ENCODE data around the gene CDKAL1.
"Not testable (repeated sequence)": the region's sequence is repeated elsewhere in the genome, so short reads cannot be mapped to it uniquely, and the experiment has no call there.

The CDKAL1 gene

DNA sequence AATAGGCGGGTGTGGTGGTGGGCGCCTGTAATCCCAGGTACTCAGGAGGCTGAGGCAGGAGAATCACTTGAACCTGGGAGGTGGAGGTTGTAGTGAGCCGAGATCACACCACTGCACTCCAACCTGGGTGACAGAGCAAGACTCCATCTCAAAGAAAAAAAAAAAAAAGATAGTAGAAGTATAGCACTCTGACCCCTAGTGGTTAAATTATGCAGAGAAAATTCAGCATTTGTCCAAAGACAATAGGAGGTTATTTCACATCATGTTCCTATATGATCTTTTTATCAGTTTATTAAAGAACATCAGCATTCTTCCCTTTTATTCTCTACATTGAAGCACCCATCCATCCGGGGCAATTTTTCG lies 5.2 kb upstream of the CDKAL1 start:
- not testable (repeated sequence) for H3K27me3 ChIP-seq (ENCODE audit: control insufficient read depth, insufficient read depth, low read length); H3K36me3 ChIP-seq (ENCODE audit: control insufficient read depth, insufficient read depth, low read length); H3K9ac ChIP-seq; H3K4me2 ChIP-seq (ENCODE audit: low read length); H3K4me1 ChIP-seq; H3K79me2 ChIP-seq; H3K4me3 ChIP-seq (ENCODE audit: low read depth, low read length); H3K9me3 ChIP-seq (ENCODE audit: control insufficient read depth, low read length); H3K27ac ChIP-seq
- TF ChIP-seq CTCF (IDR thresholded peaks at IDR 0.05), result peak; percentile 66
- H2AFZ ChIP-seq, result peak overlapping the region; percentile 25

DNA sequence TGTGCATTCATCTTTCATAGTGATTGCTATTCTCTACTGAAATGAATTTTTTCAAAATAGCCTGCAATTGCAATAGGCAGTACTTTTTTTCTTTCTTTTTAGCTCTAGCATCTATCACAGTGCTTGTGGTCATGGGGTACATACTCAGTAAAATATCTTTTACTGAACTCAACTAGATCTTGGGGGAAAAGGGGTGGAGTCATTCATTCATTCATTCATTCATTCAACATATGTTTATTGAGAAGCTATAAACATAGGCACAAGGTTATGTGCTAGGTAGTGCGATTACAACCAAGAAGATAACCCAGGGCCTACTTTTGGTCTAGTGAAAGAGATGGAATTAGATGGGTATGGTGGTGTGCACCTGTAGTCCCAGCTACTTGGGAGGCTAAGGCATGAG lies 1.4 kb upstream of the CDKAL1 start:
- H3K9me3 ChIP-seq (ENCODE audit: control insufficient read depth, low read length), result no peaks in the 10 kb centered on the region
- H2AFZ ChIP-seq, result no peak overlapping the region
- no peak overlapping the region for H3K4me3 ChIP-seq (ENCODE audit: low read depth, low read length)
- no peak for TF ChIP-seq CTCF (IDR thresholded peaks at IDR 0.05)
- H3K4me1 ChIP-seq, result peaks cover 6% of the 10 kb centered on the region
- H3K36me3 ChIP-seq (ENCODE audit: control insufficient read depth, insufficient read depth, low read length), result no peaks in the 10 kb centered on the region
- H3K27me3 ChIP-seq (ENCODE audit: control insufficient read depth, insufficient read depth, low read length), result no peaks in the 10 kb centered on the region
- H3K27ac ChIP-seq, result no peak overlapping the region
- no peak overlapping the region for H3K9ac ChIP-seq
- no peak overlapping the region for H3K4me2 ChIP-seq (ENCODE audit: low read length)
- peaks cover 6% of the 10 kb centered on the region for H3K79me2 ChIP-seq

DNA sequence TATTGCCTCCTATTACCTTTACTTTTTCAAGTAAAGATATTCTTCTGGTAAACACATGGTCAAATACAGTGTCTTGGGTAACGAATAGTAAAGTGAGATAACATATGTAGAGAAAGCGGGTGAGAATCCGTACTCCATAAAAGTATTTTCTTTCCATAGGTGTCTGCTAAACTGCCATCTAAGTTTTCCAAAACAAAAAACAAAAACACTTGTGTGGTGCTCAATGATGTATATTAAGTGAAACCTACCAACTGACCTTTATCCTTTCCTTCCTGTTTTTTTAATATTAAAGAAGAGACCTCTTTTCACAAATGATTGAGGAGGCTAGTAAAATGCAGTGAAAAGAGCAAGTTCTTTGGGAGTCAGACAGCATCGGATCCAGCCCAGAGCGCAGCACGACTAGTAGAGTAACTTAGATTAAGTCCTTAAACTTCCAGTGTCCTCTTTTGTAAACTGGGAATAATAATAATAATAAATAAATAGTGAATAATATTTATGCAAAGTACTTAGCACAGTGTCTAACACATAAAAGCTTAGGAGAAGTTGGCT lies 437 bp upstream of the CDKAL1 start:
- no peaks in the 10 kb centered on the region for H3K27me3 ChIP-seq (ENCODE audit: control insufficient read depth, insufficient read depth, low read length)
- H3K27ac ChIP-seq, result peak overlapping the region; percentile 76
- H3K9ac ChIP-seq, result no peak overlapping the region
- H3K9me3 ChIP-seq (ENCODE audit: control insufficient read depth, low read length), result no peaks in the 10 kb centered on the region
- peak overlapping the region; percentile 93 for H2AFZ ChIP-seq
- H3K4me2 ChIP-seq (ENCODE audit: low read length), result peak overlapping the region; percentile 97
- H3K4me1 ChIP-seq, result peaks cover 6% of the 10 kb centered on the region
- H3K79me2 ChIP-seq, result peaks cover 6% of the 10 kb centered on the region
- H3K36me3 ChIP-seq (ENCODE audit: control insufficient read depth, insufficient read depth, low read length), result no peaks in the 10 kb centered on the region
- TF ChIP-seq CTCF (IDR thresholded peaks at IDR 0.05), result no peak
- peak overlapping the region; percentile 95 for H3K4me3 ChIP-seq (ENCODE audit: low read depth, low read length)

DNA sequence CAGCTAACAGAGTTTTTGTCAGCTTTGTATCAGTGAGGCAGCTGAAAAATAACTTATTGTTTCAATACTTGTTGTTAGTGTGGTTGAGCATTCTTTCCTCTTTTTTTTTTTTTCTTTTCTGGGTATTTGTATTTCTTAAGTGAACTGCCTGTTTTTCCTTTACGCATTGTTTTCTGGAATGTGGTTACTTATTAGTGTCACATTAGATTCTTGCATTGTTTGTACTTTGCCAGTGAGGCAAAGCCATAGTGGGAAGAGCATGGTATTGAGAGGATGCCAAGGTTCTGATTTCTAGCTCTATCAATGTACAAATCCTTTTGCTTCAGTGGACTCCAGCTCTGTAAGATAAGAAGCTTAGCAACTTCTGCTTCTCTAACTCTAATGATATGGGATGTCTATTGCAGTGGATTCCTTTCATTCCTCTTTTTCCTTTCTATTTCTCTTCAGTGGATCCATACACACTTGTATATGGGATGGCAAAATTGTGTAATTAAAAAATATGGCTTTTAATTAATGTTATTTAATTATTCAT lies 3.9 kb downstream of the CDKAL1 start:
- H3K4me1 ChIP-seq, result peaks cover 6% of the 10 kb centered on the region
- no peak overlapping the region for H3K4me3 ChIP-seq (ENCODE audit: low read depth, low read length)
- no peak overlapping the region for H3K9ac ChIP-seq
- H3K79me2 ChIP-seq, result peaks cover 8% of the 10 kb centered on the region
- no peak overlapping the region for H3K4me2 ChIP-seq (ENCODE audit: low read length)
- no peak for TF ChIP-seq CTCF (IDR thresholded peaks at IDR 0.05)
- H2AFZ ChIP-seq, result no peak overlapping the region
- no peak overlapping the region for H3K27ac ChIP-seq
- no peaks in the 10 kb centered on the region for H3K9me3 ChIP-seq (ENCODE audit: control insufficient read depth, low read length)
- no peaks in the 10 kb centered on the region for H3K36me3 ChIP-seq (ENCODE audit: control insufficient read depth, insufficient read depth, low read length)
- H3K27me3 ChIP-seq (ENCODE audit: control insufficient read depth, insufficient read depth, low read length), result no peaks in the 10 kb centered on the region

DNA sequence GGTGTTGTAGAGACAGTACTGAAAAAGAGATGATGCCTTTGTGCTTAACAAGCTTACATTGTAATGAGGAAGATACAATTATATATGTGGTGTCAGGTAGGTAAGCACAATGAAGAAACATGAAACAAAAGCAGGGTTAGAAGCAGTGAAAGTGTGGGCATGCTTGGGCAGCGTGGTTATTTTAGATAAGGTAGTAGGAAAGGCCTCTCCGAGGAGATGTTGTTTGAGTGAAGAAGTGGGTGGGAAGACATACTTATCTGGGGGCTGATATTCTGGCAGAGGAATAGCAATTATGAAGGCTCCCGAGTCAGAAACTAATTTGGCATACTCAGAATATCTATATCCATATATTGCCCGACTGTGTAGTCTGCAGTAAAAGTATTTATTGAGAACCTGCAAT lies 4.7 kb downstream of the CDKAL1 start:
- H3K27ac ChIP-seq, result no peak overlapping the region
- H3K9ac ChIP-seq, result no peak overlapping the region

More for the DNA sequence above, 4.7 kb downstream of the CDKAL1 start:
- H3K4me3 ChIP-seq (ENCODE audit: low read depth, low read length), result no peak overlapping the region
- TF ChIP-seq CTCF (IDR thresholded peaks at IDR 0.05), result no peak
- no peaks in the 10 kb centered on the region for H3K9me3 ChIP-seq (ENCODE audit: control insufficient read depth, low read length)
- no peak overlapping the region for H2AFZ ChIP-seq
- H3K4me2 ChIP-seq (ENCODE audit: low read length), result no peak overlapping the region
- H3K36me3 ChIP-seq (ENCODE audit: control insufficient read depth, insufficient read depth, low read length), result no peaks in the 10 kb centered on the region
- H3K4me1 ChIP-seq, result peaks cover 6% of the 10 kb centered on the region
- H3K79me2 ChIP-seq, result peaks cover 9% of the 10 kb centered on the region
- H3K27me3 ChIP-seq (ENCODE audit: control insufficient read depth, insufficient read depth, low read length), result no peaks in the 10 kb centered on the region

Measured in parathyroid adenoma (tissue), 2 donors.